Activated CD8-positive, alpha-beta T cell treated with anti-CD3 and anti-CD28 coated beads, Interleukin-2, amount 10 ng/mL, durations not matched to agents 7 days and 5 days (primary cell): Measurements from ENCODE around the gene NOVA2. TPM values are rescaled to one million over a fixed set of nuclear protein-coding genes. Genes with fewer than 3 reads are reported as not detected.
"Not testable (repeated sequence)": the region's sequence is repeated elsewhere in the genome, so short reads cannot be mapped to it uniquely, and the experiment has no call there.

Source experiments
- ATAC-seq: fragments of 150-1000 bp; cut with Tn5 transposase; one replicate; pipeline ENCODE4 v1.10.0; 2021; ENCODE audit warnings: moderate library complexity
- CTCF ChIA-PET: fragments of 350-600 bp; sonication (Branson Sonifier 250); formaldehyde crosslinking; loops from one replicate; lab custom pipeline; 2021; ENCODE audit warnings: antibody characterized with exemption; lab: Charles Lee
- POLR2A ChIA-PET: fragments of 350-600 bp; sonication (Branson Sonifier 250); formaldehyde crosslinking; loops from one replicate; lab custom pipeline; 2021; ENCODE audit warnings: antibody characterized with exemption; lab: Charles Lee
- DNase-seq: peaks from one replicate; pipeline ENCODE4 v3.0.0-alpha.2; 2020
- H3K27ac Mint-ChIP-seq: one replicate; pipeline ENCODE4 v1.8.0; 2021; ENCODE audit warnings: mild to moderate bottlenecking, mixed read lengths
- H3K27me3 Mint-ChIP-seq: one replicate; pipeline ENCODE4 v1.8.0; 2021; ENCODE audit warnings: low read depth, mixed read lengths
- H3K36me3 Mint-ChIP-seq: one replicate; pipeline ENCODE4 v1.8.0; 2021; ENCODE audit warnings: low read depth, mixed read lengths
- H3K4me1 Mint-ChIP-seq: one replicate; pipeline ENCODE4 v1.8.0; 2021; ENCODE audit warnings: low read depth, mixed read lengths
- H3K4me3 Mint-ChIP-seq: one replicate; pipeline ENCODE4 v1.8.0; 2021; ENCODE audit warnings: mild to moderate bottlenecking, mixed read lengths
- H3K9me3 Mint-ChIP-seq: one replicate; pipeline ENCODE4 v1.8.0; 2022; ENCODE audit warnings: mixed read lengths; ENCODE audit not compliant: insufficient read depth
- total RNA-seq, 2 experiments: library from RNA; stranded (reverse); gene quantifications; one replicate each; pipeline ENCODE4 v1.2.3, GENCODE V29; 2021

The NOVA2 gene
- total RNA-seq, 2 experiments from 2014 or later, result not detected

- DNase-seq (no peak), ATAC-seq (no peak)
- H3K27me3 Mint-ChIP-seq, result no peaks in the 10 kb centered on the region
- no peaks in the 10 kb centered on the region for H3K9me3 Mint-ChIP-seq
- H3K27ac Mint-ChIP-seq, result no peak overlapping the region
- ChIA-PET CTCF (interaction anchor here (0.6 kb wide), 1 partner anchor 58 kb away, joined by 3 read pairs; no protein-coding TSS in a partner anchor), POLR2A (no interaction called here)
- no peak overlapping the region for H3K4me3 Mint-ChIP-seq
- H3K4me1 Mint-ChIP-seq, result peaks cover 16% of the 10 kb centered on the region
- H3K36me3 Mint-ChIP-seq, result peaks cover 30% of the 10 kb centered on the region
Measured at GRCh38 chr19:45897261-45897812, 76.3 kb downstream of the NOVA2 start.

GRCh38 chr19:45895983-45896599 is 77.6 kb downstream of the NOVA2 start:
- H3K27ac Mint-ChIP-seq, H3K27me3 Mint-ChIP-seq, DNase-seq, H3K4me3 Mint-ChIP-seq, ATAC-seq, CTCF ChIA-PET, H3K9me3 Mint-ChIP-seq: not testable (repeated sequence)
- Mint-ChIP-seq H3K36me3 (peaks cover 28% of the 10 kb centered on the region), H3K4me1 (peaks cover 14% of the 10 kb centered on the region)
- POLR2A ChIA-PET, result interaction anchor here (1.5 kb wide), 1 partner anchor 10 kb away, joined by 5 read pairs; the partner anchor contains the start of gene IRF2BP1

GRCh38 chr19:45895519-45895972 is 78.1 kb downstream of the NOVA2 start:
- Mint-ChIP-seq H3K9me3 (no peaks in the 10 kb centered on the region), H3K4me1 (peaks cover 9% of the 10 kb centered on the region), H3K27me3 (no peaks in the 10 kb centered on the region), H3K27ac (no peak overlapping the region), H3K4me3 (no peak overlapping the region), H3K36me3 (peaks cover 23% of the 10 kb centered on the region)
- ATAC-seq (no peak), DNase-seq (no peak)
- POLR2A ChIA-PET, result interaction anchor here (1.5 kb wide), 1 partner anchor 9 kb away, joined by 5 read pairs; the partner anchor contains the start of gene IRF2BP1
- CTCF ChIA-PET, result no interaction called here

GRCh38 chr19:45890877-45891276 is 82.8 kb downstream of the NOVA2 start:
- DNase-seq, result no peak
- ChIA-PET POLR2A (no interaction called here), CTCF (interaction anchor here (1.0 to 1.3 kb wide), 2 partner anchors 8 to 74 kb away, joined by 3 read pairs; no protein-coding TSS in a partner anchor)
- ATAC-seq, result no peak
- Mint-ChIP-seq H3K4me3 (no peak overlapping the region), H3K9me3 (no peaks in the 10 kb centered on the region), H3K4me1 (peaks cover 13% of the 10 kb centered on the region), H3K36me3 (peaks cover 7% of the 10 kb centered on the region), H3K27me3 (no peaks in the 10 kb centered on the region), H3K27ac (no peak overlapping the region)

- Mint-ChIP-seq H3K9me3 (no peaks in the 10 kb centered on the region), H3K4me3 (no peak overlapping the region), H3K36me3 (peaks cover 2% of the 10 kb centered on the region), H3K27me3 (no peaks in the 10 kb centered on the region), H3K4me1 (peaks cover 18% of the 10 kb centered on the region), H3K27ac (no peak overlapping the region)
- no peak for ATAC-seq
- ChIA-PET POLR2A (no interaction called here), CTCF (no interaction called here)
- DNase-seq, result no peak
Measured at GRCh38 chr19:45889210-45889885, 84.3 kb downstream of the NOVA2 start.

- Mint-ChIP-seq H3K36me3 (peaks cover 2% of the 10 kb centered on the region), H3K4me3 (peak overlapping the region; percentile 90), H3K9me3 (no peaks in the 10 kb centered on the region), H3K27ac (peak overlapping the region; percentile 97), H3K27me3 (no peaks in the 10 kb centered on the region), H3K4me1 (peaks cover 25% of the 10 kb centered on the region)
- ATAC-seq (no peak), DNase-seq (no peak)
- ChIA-PET CTCF (interaction anchor here (1.0 to 3.8 kb wide), 6 partner anchors 15 to 378 kb away, joined by 3 to 29 read pairs (median 11); partner anchors contain the start of genes FOXA3, MYPOP, SIX5 and SYMPK), POLR2A (interaction anchor here (1.7 to 2.1 kb wide), 2 partner anchors 16 to 24 kb away, joined by 11 to 12 read pairs; partner anchors contain the start of genes FOXA3, MYPOP and SYMPK)
Measured at GRCh38 chr19:45887200-45887710, 86.4 kb downstream of the NOVA2 start.

GRCh38 chr19:45886427-45887199 is 87.1 kb downstream of the NOVA2 start:
- ATAC-seq, result peak; percentile 82
- ChIA-PET POLR2A (interaction anchor here (0.6 to 2.1 kb wide), 9 partner anchors 9 to 67 kb away, joined by 3 to 12 read pairs (median 3); partner anchors contain the start of genes FOXA3, MYPOP and SYMPK), CTCF (interaction anchor here (0.9 to 3.8 kb wide), 7 partner anchors 15 to 379 kb away, joined by 3 to 29 read pairs (median 8); partner anchors contain the start of genes FOXA3, MYPOP, SIX5 and SYMPK)
- Mint-ChIP-seq H3K9me3 (no peaks in the 10 kb centered on the region), H3K27me3 (no peaks in the 10 kb centered on the region), H3K4me1 (peaks cover 29% of the 10 kb centered on the region), H3K27ac (peak overlapping the region; percentile 97), H3K36me3 (peaks cover 2% of the 10 kb centered on the region), H3K4me3 (peak overlapping the region; percentile 90)
- DNase-seq, result peak; percentile 96

GRCh38 chr19:45885556-45886426 is 87.9 kb downstream of the NOVA2 start, which contains the start of gene IRF2BP1:
TSS of gene IRF2BP1 (minus strand) at chr19:45886141. CDS start at chr19:45885774, 367 bp downstream.
- CTCF ChIA-PET, result interaction anchor here (0.8 to 3.8 kb wide), 10 partner anchors 16 to 380 kb away, joined by 3 to 29 read pairs (median 6); partner anchors contain the start of genes FOXA3, MYPOP, QPCTL and SIX5
- Mint-ChIP-seq H3K27me3 (peaks cover 2% of the 10 kb centered on the region), H3K27ac (peak within 1 kb of the TSS; percentile 97), H3K9me3 (no peaks in the 10 kb centered on the region), H3K4me3 (peak within 1 kb of the TSS; percentile 90), H3K4me1 (peaks cover 35% of the 10 kb centered on the region), H3K36me3 (peaks cover 2% of the 10 kb centered on the region)
- peak; percentile 74 for ATAC-seq
- POLR2A ChIA-PET, result interaction anchor here (0.6 to 2.1 kb wide), 9 partner anchors 10 to 66 kb away, joined by 3 to 12 read pairs (median 3); partner anchors contain the start of genes FOXA3, MYPOP and SYMPK
- peak; percentile 94 for DNase-seq

- DNase-seq, result no peak
- no peaks in the 10 kb centered on the region for H3K36me3 Mint-ChIP-seq
- no peak for ATAC-seq
- no peaks in the 10 kb centered on the region for H3K9me3 Mint-ChIP-seq
- peaks cover 35% of the 10 kb centered on the region for H3K4me1 Mint-ChIP-seq
- H3K27ac Mint-ChIP-seq, result no peak overlapping the region
- H3K4me3 Mint-ChIP-seq, result peak overlapping the region; percentile 62
- ChIA-PET CTCF (interaction anchor here (0.8 to 3.8 kb wide), 6 partner anchors 17 to 193 kb away, joined by 3 to 29 read pairs (median 11); partner anchors contain the start of genes FOXA3, MYPOP, QPCTL and SIX5), POLR2A (no interaction called here)
- H3K27me3 Mint-ChIP-seq, result peaks cover 4% of the 10 kb centered on the region
Measured at GRCh38 chr19:45884682-45885555, 88.7 kb downstream of the NOVA2 start.
